SK-N-SH (cell line): ENCODE results near the gene FOXP1. TPM values are rescaled to one million over a fixed set of nuclear protein-coding genes. Genes with fewer than 3 reads are reported as not detected.

Experiments used
- CTCF ChIA-PET: fragments of 300-600, 350-600 bp; formaldehyde crosslinking; extraction: SDS; loops from one replicate; lab custom pipeline; 2021; lab: Yijun Ruan, JAX
- POLR2A ChIA-PET: fragments of 350-600 bp; sonication (Branson Sonifier 250); formaldehyde crosslinking; extraction: SDS; loops from one replicate; lab custom pipeline; 2020; ENCODE audit warnings: antibody characterized with exemption, inconsistent platforms; lab: Yijun Ruan, JAX
- DNase-seq: peaks from one replicate; pipeline ENCODE4 v3.0.0; 2012
- H2AFZ ChIP-seq: fragments of 200-600 bp; sonication (generic); 2 replicates; pipeline ENCODE4 v1.8.1; 2016; ENCODE audit warnings: antibody characterized with exemption, mild to moderate bottlenecking, low read depth
- H3F3A ChIP-seq: fragments of 200-600 bp; sonication (generic); replicated peaks from 2 replicates; pipeline ENCODE3; 2016; ENCODE audit warnings: antibody characterized with exemption, mild to moderate bottlenecking; ENCODE audit not compliant: insufficient read depth
- H3K27ac ChIP-seq, 2 experiments: fragments of 200-500 bp in 1 of 2; fragments of 200-600 bp in 1 of 2; sonication (Bioruptor generic) in 1 of 2; sonication (generic), shearing (Covaris generic) in 1 of 2; 2 replicates each; pipeline versions ENCODE4 v1.5.1 to v1.6.1; 2014 to 2016; ENCODE audit warnings: low read depth in 2 of 2, inconsistent platforms in 1 of 2, low read length in 1 of 2, mild to moderate bottlenecking in 1 of 2, mixed read lengths in 1 of 2
- H3K27me3 ChIP-seq: fragments of 200-600 bp; sonication (generic), shearing (Covaris generic); 2 replicates; pipeline ENCODE4 v1.6.1; 2016; ENCODE audit warnings: mixed run types; ENCODE audit not compliant: insufficient read depth
- H3K36me3 ChIP-seq, 2 experiments: fragments of 200-500 bp in 1 of 2; fragments of 200-600 bp in 1 of 2; sonication (Bioruptor generic) in 1 of 2; sonication (generic) in 1 of 2; replicated peaks in 1 of 2; 2 replicates each; pipeline versions ENCODE3 to v1.5.1; 2014 to 2016; ENCODE audit warnings: low read length in 1 of 2, mild to moderate bottlenecking in 1 of 2; ENCODE audit not compliant: insufficient read depth in 2 of 2, control insufficient read depth in 1 of 2
- H3K4me1 ChIP-seq, 2 experiments: fragments of 200-500 bp in 1 of 2; fragments of 200-600 bp in 1 of 2; sonication (Bioruptor generic) in 1 of 2; sonication (generic), shearing (Covaris generic) in 1 of 2; 2 replicates each; pipeline versions ENCODE4 v1.5.1 to v1.6.1; 2014 to 2016; ENCODE audit warnings: low read depth in 1 of 2, low read length in 1 of 2, mixed run types in 1 of 2; ENCODE audit not compliant: insufficient read depth in 2 of 2, control insufficient read depth in 1 of 2
- H3K4me2 ChIP-seq: fragments of 200-600 bp; sonication (generic), shearing (Covaris generic); 2 replicates; pipeline ENCODE4 v1.6.1; 2017; ENCODE audit warnings: mixed run types
- H3K4me3 ChIP-seq, 2 experiments: fragments of 200-500 bp in 1 of 2; fragments of 200-600 bp in 1 of 2; sonication (Bioruptor generic) in 1 of 2; sonication (generic), shearing (Covaris generic) in 1 of 2; 2 replicates each; pipeline versions ENCODE4 v1.5.1 to v1.8.1; 2014 to 2016; ENCODE audit warnings: low read depth in 2 of 2, inconsistent platforms in 1 of 2, low read length in 1 of 2, mild to moderate bottlenecking in 1 of 2, mixed read lengths in 1 of 2, moderate library complexity in 1 of 2
- H3K79me2 ChIP-seq: fragments of 200-600 bp; sonication (generic); 2 replicates; pipeline ENCODE4 v1.8.1; 2017; ENCODE audit warnings: mild to moderate bottlenecking; ENCODE audit not compliant: insufficient read depth
- H3K9ac ChIP-seq: fragments of 200-600 bp; sonication (generic); 2 replicates; pipeline ENCODE4 v1.6.1; 2017; ENCODE audit warnings: mixed run types
- H3K9me2 ChIP-seq: fragments of 200-600 bp; sonication (generic); 2 replicates; pipeline ENCODE4 v1.6.1; 2017; ENCODE audit warnings: mixed run types
- H3K9me3 ChIP-seq: fragments of 200-600 bp; sonication (generic); 2 replicates; pipeline ENCODE4 v1.6.1; 2017; ENCODE audit warnings: mixed run types, mild to moderate bottlenecking, moderate library complexity
- H4K20me1 ChIP-seq: fragments of 200-600 bp; sonication (generic); 2 replicates; pipeline ENCODE4 v1.6.1; 2017; ENCODE audit warnings: mild to moderate bottlenecking, mixed run types; ENCODE audit not compliant: insufficient read depth
- CHD2 ChIP-seq: fragments of 150-350 bp; IDR thresholded peaks from 2 replicates; pipeline ENCODE4 v1.6.1; 2018; ENCODE audit warnings: low read length; ENCODE audit not compliant: partially characterized antibody
- ELF1 ChIP-seq: IDR thresholded peaks from 2 replicates; pipeline ENCODE4 v1.4.0; 2012
- EZH2phosphoT487 ChIP-seq: fragments of 200-600 bp; sonication (generic); IDR thresholded peaks from 2 replicates; pipeline ENCODE4 v1.6.1; 2017; ENCODE audit warnings: low read depth, mixed run types, mild to moderate bottlenecking, antibody characterized with exemption, moderate library complexity, borderline replicate concordance
- FOSL2 ChIP-seq: IDR thresholded peaks from 2 replicates; pipeline ENCODE4 v1.4.0; 2012; ENCODE audit warnings: low read depth, mild to moderate bottlenecking, moderate library complexity, borderline replicate concordance
- FOXM1 ChIP-seq: IDR thresholded peaks from 2 replicates; pipeline ENCODE4 v1.4.0; 2012; ENCODE audit warnings: low read depth, mild to moderate bottlenecking
- GABPA ChIP-seq: IDR thresholded peaks from 2 replicates; pipeline ENCODE4 v1.4.0; 2012; ENCODE audit warnings: low read depth, mild to moderate bottlenecking
- GATA2 ChIP-seq: sonication (generic); formaldehyde crosslinking; IDR thresholded peaks from 2 replicates; pipeline ENCODE4 v1.5.0; 2020; ENCODE audit warnings: mild to moderate bottlenecking, missing genetic modification reagents
- JUND ChIP-seq: IDR thresholded peaks from 2 replicates; pipeline ENCODE4 v1.4.0; 2012
- MAX ChIP-seq: IDR thresholded peaks from 2 replicates; pipeline ENCODE4 v1.4.0; 2012; ENCODE audit warnings: low read depth
- MEF2A ChIP-seq: IDR thresholded peaks from 2 replicates; pipeline ENCODE4 v1.4.0; 2012; ENCODE audit warnings: low read depth, borderline replicate concordance
- MXI1 ChIP-seq: IDR thresholded peaks from 2 replicates; pipeline ENCODE4 v1.6.1; 2012; ENCODE audit warnings: mild to moderate bottlenecking, low read depth, low read length, improper control_type of control experiment
- POLR2AphosphoS5 ChIP-seq: IDR thresholded peaks from 2 replicates; pipeline ENCODE4 v1.6.1; 2012; ENCODE audit warnings: low read depth, low read length
- RAD21 ChIP-seq: IDR thresholded peaks from 2 replicates; pipeline ENCODE4 v1.6.1; 2012; ENCODE audit warnings: mild to moderate bottlenecking, low read length
- REST ChIP-seq: IDR thresholded peaks from 2 replicates; pipeline ENCODE4 v1.6.1; 2012; ENCODE audit warnings: mild to moderate bottlenecking, low read depth, low read length, moderate library complexity
- RFX5 ChIP-seq: IDR thresholded peaks from 2 replicates; pipeline ENCODE4 v1.6.1; 2012; ENCODE audit warnings: mild to moderate bottlenecking, improper control_type of control experiment, low read length
- RXRA ChIP-seq: IDR thresholded peaks from 2 replicates; pipeline ENCODE4 v1.4.0; 2012; ENCODE audit warnings: low read depth, mild to moderate bottlenecking, borderline replicate concordance
- SMC3 ChIP-seq: IDR thresholded peaks from 2 replicates; pipeline ENCODE4 v1.6.1; 2012; ENCODE audit warnings: low read depth, low read length, improper control_type of control experiment
- TAF1 ChIP-seq: IDR thresholded peaks from 2 replicates; pipeline ENCODE4 v1.6.1; 2012; ENCODE audit warnings: low read depth, mild to moderate bottlenecking, low read length, moderate library complexity, borderline replicate concordance
- TEAD4 ChIP-seq: IDR thresholded peaks from 2 replicates; pipeline ENCODE4 v1.4.0; 2012; ENCODE audit warnings: mild to moderate bottlenecking, borderline replicate concordance; ENCODE audit not compliant: insufficient read depth
- YY1 ChIP-seq: IDR thresholded peaks from 2 replicates; pipeline ENCODE4 v1.4.0; 2012; ENCODE audit warnings: low read depth, mild to moderate bottlenecking
- WGBS: methylation state at CpG from one replicate; pipeline ENCODE4 v1.1.6; 2017; ENCODE audit warnings: low lambda C conversion rate; 5-methylcytosine and 5-hydroxymethylcytosine counted together
- polyA plus RNA-seq, 3 experiments: library from polyadenylated mRNA; depleted of rRNA; stranded (reverse); fragments of >200 nt; gene quantifications; 2 replicates each; pipeline ENCODE4 v1.2.3, GENCODE V29; 2012
- TF ChIP-seq, protein P1 (sequence below): fragments of 150-350 bp; IDR thresholded peaks from 2 replicates; pipeline ENCODE4 v1.6.1; 2017; ENCODE audit warnings: antibody characterized with exemption, low read length, low read depth, borderline replicate concordance
- TF ChIP-seq, protein P2 (sequence below): fragments of 150-350 bp; IDR thresholded peaks from 2 replicates; pipeline ENCODE4 v1.6.1; 2016; ENCODE audit warnings: mild to moderate bottlenecking, low read depth, low read length

Gene FOXP1
- polyA plus RNA-seq, 1 of the 3 experiments (the other 2 are of a cell fraction) = 8.8 TPM

- H3K4me3 ChIP-seq = no peak overlapping the region
- H3K9me2 ChIP-seq = no peaks in the 10 kb centered on the region
- no peak for DNase-seq
- no peaks in the 10 kb centered on the region for H3K9me3 ChIP-seq
- no peak overlapping the region for H3K27ac ChIP-seq
- no peak overlapping the region for H3K9ac ChIP-seq
- CTCF ChIA-PET = no interaction called here
- POLR2A ChIA-PET = no interaction called here
- no peak for TF ChIP-seq MAX
- no peak for TF ChIP-seq EZH2phosphoT487
- TF ChIP-seq ELF1 = no peak
- TF ChIP-seq RFX5 = no peak
- TF ChIP-seq REST = no peak
- TF ChIP-seq JUND = no peak
- no peak for TF ChIP-seq SMC3
- no peak for TF ChIP-seq TEAD4
- no peak for TF ChIP-seq MEF2A
- TF ChIP-seq, protein P1, sequence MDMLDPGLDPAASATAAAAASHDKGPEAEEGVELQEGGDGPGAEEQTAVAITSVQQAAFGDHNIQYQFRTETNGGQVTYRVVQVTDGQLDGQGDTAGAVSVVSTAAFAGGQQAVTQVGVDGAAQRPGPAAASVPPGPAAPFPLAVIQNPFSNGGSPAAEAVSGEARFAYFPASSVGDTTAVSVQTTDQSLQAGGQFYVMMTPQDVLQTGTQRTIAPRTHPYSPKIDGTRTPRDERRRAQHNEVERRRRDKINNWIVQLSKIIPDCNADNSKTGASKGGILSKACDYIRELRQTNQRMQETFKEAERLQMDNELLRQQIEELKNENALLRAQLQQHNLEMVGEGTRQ = no peak
- TF ChIP-seq, all 33 proteins: peak for 0
- Histone ChIP-seq H3F3A (peaks cover 3% of the 10 kb centered on the region), H3K79me2 (peaks cover 97% of the 10 kb centered on the region), H3K36me3 (peaks cover 19 to 41% of the 10 kb centered on the region in 2 experiments), H2AFZ (no peak overlapping the region), H3K27me3 (no peaks in the 10 kb centered on the region), H4K20me1 (no peaks in the 10 kb centered on the region), H3K4me2 (no peak overlapping the region), H3K4me1 (no peaks in the 10 kb centered on the region)
These were observed 16.8 kb downstream of the FOXP1 start for GRCh38 chr3:71566776-71567175.

DNA sequence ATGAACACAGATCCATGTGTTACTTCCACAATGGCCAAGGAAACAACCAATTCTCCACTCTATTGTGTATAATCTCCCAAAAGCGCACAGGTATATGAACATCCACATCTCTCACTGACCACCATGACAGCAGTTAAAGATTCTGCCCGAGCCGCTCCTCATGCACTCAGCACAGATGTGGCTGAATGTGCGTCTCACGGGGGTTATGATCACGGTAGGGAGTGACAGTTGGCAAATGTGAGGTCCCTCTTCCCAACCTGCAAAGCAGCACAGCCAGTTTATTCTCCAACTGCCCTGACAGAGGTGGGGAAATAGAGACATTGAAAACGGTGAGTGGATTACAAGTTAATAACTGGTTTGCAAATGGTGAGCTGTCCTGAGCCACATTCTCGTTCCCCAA lies 17.6 kb downstream of the FOXP1 start:
- Histone ChIP-seq H3K9me3 (no peaks in the 10 kb centered on the region), H2AFZ (no peak overlapping the region), H3K9me2 (no peaks in the 10 kb centered on the region), H3K36me3 (peaks cover 16 to 41% of the 10 kb centered on the region in 2 experiments), H3K27me3 (no peaks in the 10 kb centered on the region), H3F3A (peaks cover 3% of the 10 kb centered on the region), H3K9ac (no peak overlapping the region), H3K4me2 (no peak overlapping the region), H3K27ac (no peak overlapping the region), H4K20me1 (no peaks in the 10 kb centered on the region), H3K79me2 (peaks cover 97% of the 10 kb centered on the region), H3K4me3 (no peak overlapping the region), H3K4me1 (no peaks in the 10 kb centered on the region)
- DNase-seq = no peak
- POLR2A ChIA-PET = no interaction called here
- CTCF ChIA-PET = no interaction called here
- 94% methylated on average over 8 of the region's 8 CpGs for WGBS
- TF ChIP-seq FOXM1 (no peak), GATA2 (no peak), MXI1 (no peak), FOSL2 (no peak), TAF1 (no peak), RAD21 (no peak), YY1 (no peak), GABPA (no peak), CHD2 (no peak), RXRA (no peak), POLR2AphosphoS5 (no peak)
- TF ChIP-seq, protein P2, sequence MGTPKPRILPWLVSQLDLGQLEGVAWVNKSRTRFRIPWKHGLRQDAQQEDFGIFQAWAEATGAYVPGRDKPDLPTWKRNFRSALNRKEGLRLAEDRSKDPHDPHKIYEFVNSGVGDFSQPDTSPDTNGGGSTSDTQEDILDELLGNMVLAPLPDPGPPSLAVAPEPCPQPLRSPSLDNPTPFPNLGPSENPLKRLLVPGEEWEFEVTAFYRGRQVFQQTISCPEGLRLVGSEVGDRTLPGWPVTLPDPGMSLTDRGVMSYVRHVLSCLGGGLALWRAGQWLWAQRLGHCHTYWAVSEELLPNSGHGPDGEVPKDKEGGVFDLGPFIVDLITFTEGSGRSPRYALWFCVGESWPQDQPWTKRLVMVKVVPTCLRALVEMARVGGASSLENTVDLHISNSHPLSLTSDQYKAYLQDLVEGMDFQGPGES = no peak
- TF ChIP-seq, protein P1 = no peak
